Keratinocyte (primary cell): ENCODE results near the gene FN3KRP.

Source experiments
- EZH2 ChIP-seq: IDR thresholded peaks from one replicate; pipeline ENCODE4 v1.6.1; 2012; ENCODE audit warnings: inconsistent platforms, mild to moderate bottlenecking, low read length, moderate library complexity
- TF ChIP-seq, protein P1 (sequence below), 3 experiments: IDR thresholded peaks in 1 of 3; conservative IDR thresholded peaks in 1 of 3; optimal IDR thresholded peaks in 1 of 3; 2 replicates in 2 of 3; 3 replicates in 1 of 3; pipeline versions ENCODE3 to v1.5.1; 2011; ENCODE audit warnings: low read length in 3 of 3, mild to moderate bottlenecking in 3 of 3, moderate library complexity in 2 of 3, control low read depth in 1 of 3, inconsistent platforms in 1 of 3; ENCODE audit not compliant: insufficient read depth in 2 of 3; ENCODE audit errors: extremely low read depth in 1 of 3

DNA sequence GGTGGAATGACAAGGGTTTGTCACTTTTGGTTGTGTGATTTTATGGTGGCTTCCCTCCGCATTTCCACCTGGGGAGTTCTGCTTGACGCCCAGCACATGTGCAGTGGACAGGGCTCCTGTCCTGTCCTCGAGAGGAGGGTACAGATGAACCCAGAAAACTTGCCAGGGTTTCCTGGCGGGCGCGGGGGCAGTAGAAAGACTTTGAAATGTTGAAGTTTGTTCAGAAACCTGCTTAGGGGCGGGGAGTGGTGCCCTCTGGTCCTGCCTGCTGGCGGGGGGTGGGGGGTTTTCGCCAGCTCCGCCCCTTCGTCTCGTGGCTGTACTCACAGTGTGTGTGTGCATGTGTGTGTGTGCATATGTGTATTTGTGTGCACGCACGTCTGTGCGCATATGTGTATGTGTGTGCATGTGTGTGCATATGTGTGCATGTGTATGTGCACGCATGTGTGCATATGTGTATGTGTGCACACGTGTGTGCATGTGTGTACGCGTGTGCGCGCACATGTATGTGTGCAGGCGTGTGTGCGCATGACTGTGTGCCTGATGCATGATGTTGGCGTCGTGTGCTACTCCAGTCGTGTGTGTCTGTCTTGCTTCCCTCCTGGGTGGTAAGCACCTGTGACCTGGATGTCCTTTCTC is 6.8 kb downstream of the FN3KRP start:
- TF ChIP-seq, protein P1, sequence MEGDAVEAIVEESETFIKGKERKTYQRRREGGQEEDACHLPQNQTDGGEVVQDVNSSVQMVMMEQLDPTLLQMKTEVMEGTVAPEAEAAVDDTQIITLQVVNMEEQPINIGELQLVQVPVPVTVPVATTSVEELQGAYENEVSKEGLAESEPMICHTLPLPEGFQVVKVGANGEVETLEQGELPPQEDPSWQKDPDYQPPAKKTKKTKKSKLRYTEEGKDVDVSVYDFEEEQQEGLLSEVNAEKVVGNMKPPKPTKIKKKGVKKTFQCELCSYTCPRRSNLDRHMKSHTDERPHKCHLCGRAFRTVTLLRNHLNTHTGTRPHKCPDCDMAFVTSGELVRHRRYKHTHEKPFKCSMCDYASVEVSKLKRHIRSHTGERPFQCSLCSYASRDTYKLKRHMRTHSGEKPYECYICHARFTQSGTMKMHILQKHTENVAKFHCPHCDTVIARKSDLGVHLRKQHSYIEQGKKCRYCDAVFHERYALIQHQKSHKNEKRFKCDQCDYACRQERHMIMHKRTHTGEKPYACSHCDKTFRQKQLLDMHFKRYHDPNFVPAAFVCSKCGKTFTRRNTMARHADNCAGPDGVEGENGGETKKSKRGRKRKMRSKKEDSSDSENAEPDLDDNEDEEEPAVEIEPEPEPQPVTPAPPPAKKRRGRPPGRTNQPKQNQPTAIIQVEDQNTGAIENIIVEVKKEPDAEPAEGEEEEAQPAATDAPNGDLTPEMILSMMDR (optimal IDR thresholded peaks at IDR 0.05 in 1 of 3, IDR thresholded peaks at IDR 0.05 in 1 of 3, conservative IDR thresholded peaks at IDR 0.05 in 1 of 3; ENCODE audit: extremely low read depth in 1 of 3, insufficient read depth in 2 of 3, low read length in 3 of 3) = no peak
- TF ChIP-seq EZH2 = no peak
